A673 (cell line): ENCODE data around the gene GOLGA8B. TPM values are rescaled to one million over a fixed set of nuclear protein-coding genes. Genes with fewer than 3 reads are reported as not detected.
"Not testable (repeated sequence)": the region's sequence is repeated elsewhere in the genome, so short reads cannot be mapped to it uniquely, and the experiment has no call there.

Experiments used
- BruUV-seq: library from RNA; stranded (reverse); fragments of 400-500 nt; replicated peaks from 2 replicates; lab custom pipeline; 2021; lab: Mats Ljungman, UMichigan
- CTCF ChIA-PET: fragments of 300-600 bp; sonication (Branson Sonifier 250); formaldehyde crosslinking; loops from one replicate; lab custom pipeline; 2022; ENCODE audit warnings: antibody characterized with exemption; lab: Charles Lee
- POLR2A ChIA-PET: fragments of 300-600 bp; sonication (Branson Sonifier 250); formaldehyde crosslinking; loops from one replicate; lab custom pipeline; 2022; ENCODE audit warnings: antibody characterized with exemption; ENCODE audit not compliant: low non-redundant PET; lab: Charles Lee
- DNase-seq: peaks from one replicate; pipeline ENCODE4 v3.0.0-alpha.2; 2015; ENCODE audit warnings: low spot score
- H3K27ac ChIP-seq: fragments of 200-600 bp; sonication (generic); 2 replicates; pipeline ENCODE4 v1.5.1; 2016; ENCODE audit warnings: mixed run types, low read depth, mild to moderate bottlenecking, mixed read lengths, antibody characterized with exemption, low read length; ENCODE audit not compliant: poor library complexity, severe bottlenecking
- H3K27me3 ChIP-seq: fragments of 200-600 bp; sonication (generic); replicated peaks from 2 replicates; pipeline ENCODE4 v1.6.1; 2017; ENCODE audit warnings: mixed run types, low read depth, mild to moderate bottlenecking, mixed read lengths, antibody characterized with exemption, low read length; ENCODE audit not compliant: insufficient read depth, poor library complexity
- H3K36me3 ChIP-seq: fragments of 200-600 bp; sonication (generic); 2 replicates; pipeline ENCODE4 v1.6.1; 2016; ENCODE audit warnings: mixed run types, mild to moderate bottlenecking, mixed read lengths, antibody characterized with exemption, low read length; ENCODE audit not compliant: insufficient read depth, poor library complexity, severe bottlenecking
- H3K4me1 ChIP-seq: fragments of 200-600 bp; sonication (generic); 2 replicates; pipeline ENCODE4 v1.6.1; 2017; ENCODE audit warnings: mixed run types, mild to moderate bottlenecking, mixed read lengths, antibody characterized with exemption, low read length; ENCODE audit not compliant: insufficient read depth, poor library complexity, severe bottlenecking
- H3K4me3 ChIP-seq: fragments of 200-600 bp; sonication (generic); 2 replicates; pipeline ENCODE4 v1.5.1; 2016; ENCODE audit warnings: low read depth, mixed run types, mild to moderate bottlenecking, mixed read lengths, low read length; ENCODE audit not compliant: poor library complexity, severe bottlenecking
- H3K9me3 ChIP-seq: fragments of 200-600 bp; sonication (generic); 2 replicates; pipeline ENCODE4 v1.6.1; 2016; ENCODE audit warnings: mixed run types, low read depth, mild to moderate bottlenecking, mixed read lengths, antibody characterized with exemption, low read length; ENCODE audit not compliant: poor library complexity, severe bottlenecking
- intact Hi-C: fragments of 100-400 bp; cut with micrococcal nuclease; formaldehyde crosslinking; loops from one replicate; pipeline ENCODE4 v1.10.0; 2022; ENCODE audit not compliant: unreplicated experiment
- total RNA-seq: library from RNA; stranded (reverse); gene quantifications from 2 replicates; pipeline ENCODE4 v1.2.3, GENCODE V29; 2021

The GOLGA8B gene
- total RNA-seq, 1 experiment from 2014 or later: 36.0 TPM

GRCh38 chr15:34549381-34549809, 34.1 kb downstream of the GOLGA8B start:
- H3K9me3 ChIP-seq, POLR2A ChIA-PET, H3K27me3 ChIP-seq, CTCF ChIA-PET, H3K4me3 ChIP-seq, intact Hi-C loops, H3K4me1 ChIP-seq, DNase-seq, H3K36me3 ChIP-seq, H3K27ac ChIP-seq, BruUV-seq: not testable (repeated sequence)

GRCh38 chr15:34543860-34544649, 39.4 kb downstream of the GOLGA8B start:
- CTCF ChIA-PET, H3K27me3 ChIP-seq, H3K4me3 ChIP-seq, DNase-seq, POLR2A ChIA-PET, BruUV-seq, H3K27ac ChIP-seq, H3K36me3 ChIP-seq, H3K4me1 ChIP-seq, intact Hi-C loops, H3K9me3 ChIP-seq: not testable (repeated sequence)

GRCh38 chr15:34535857-34536256, 47.6 kb downstream of the GOLGA8B start:
- BruUV-seq, intact Hi-C loops, DNase-seq: not testable (repeated sequence)

More at GRCh38 chr15:34535857-34536256, 47.6 kb downstream of the GOLGA8B start:
- H3K9me3 ChIP-seq, CTCF ChIA-PET, H3K27ac ChIP-seq, H3K4me3 ChIP-seq, H3K4me1 ChIP-seq, H3K36me3 ChIP-seq, POLR2A ChIA-PET, H3K27me3 ChIP-seq: not testable (repeated sequence)

Other genes with a start within 250 kb of the GOLGA8B start
- 17.2 and 17.4 TPM in 2 replicates for gene SLC12A6, start 245.9 kb downstream of the GOLGA8B start, total RNA-seq
- 200 and 208 TPM in 2 replicates for gene NOP10, start 240.5 kb downstream of the GOLGA8B start, total RNA-seq
- not detected in 2 replicates for gene NUTM1, start 240.3 kb downstream of the GOLGA8B start, total RNA-seq
- gene LPCAT4, start 216.5 kb downstream of the GOLGA8B start, total RNA-seq: 37.8 and 53.1 TPM in 2 replicates
- gene GOLGA8A, start 145.8 kb downstream of the GOLGA8B start, total RNA-seq: 55.0 and 65.6 TPM in 2 replicates
- gene GJD2, start 171.3 kb upstream of the GOLGA8B start, total RNA-seq: not detected in 2 replicates
- gene ACTC1, start 211.9 kb upstream of the GOLGA8B start, total RNA-seq: not detected in 2 replicates